Central memory CD8-positive, alpha-beta T cell (primary cell): ENCODE measurements around the gene PRAC2.

Source experiments
- ATAC-seq: fragments of 150-1000 bp; cut with Tn5 transposase; replicated peaks from 2 replicates; pipeline ENCODE4 v1.10.0; 2022; ENCODE audit warnings: mild to moderate bottlenecking, moderate FRiP score, moderate number of reproducible peaks; ENCODE audit not compliant: poor library complexity, severe bottlenecking; ENCODE audit errors: extremely low read depth
- DNase-seq, 2 donors: peaks; one replicate each; pipeline ENCODE4 v3.0.0; 2021; ENCODE audit warnings: low spot score in 2 of 2
- H3K27ac Mint-ChIP-seq: one replicate; pipeline ENCODE4 v1.8.0; 2022; ENCODE audit warnings: low read depth, mild to moderate bottlenecking, moderate library complexity, mixed read lengths
- H3K27me3 Mint-ChIP-seq: one replicate; pipeline ENCODE4 v1.8.0; 2022; ENCODE audit warnings: mixed read lengths
- H3K36me3 Mint-ChIP-seq: one replicate; pipeline ENCODE4 v1.8.0; 2022; ENCODE audit warnings: mild to moderate bottlenecking, moderate library complexity, mixed read lengths; ENCODE audit not compliant: insufficient read depth
- H3K4me1 Mint-ChIP-seq: one replicate; pipeline ENCODE4 v1.8.0; 2022; ENCODE audit warnings: mixed read lengths
- H3K4me3 Mint-ChIP-seq: one replicate; pipeline ENCODE4 v1.8.0; 2022; ENCODE audit warnings: mild to moderate bottlenecking, moderate library complexity, mixed read lengths
- H3K9me3 Mint-ChIP-seq: one replicate; pipeline ENCODE4 v1.8.0; 2022; ENCODE audit warnings: mixed read lengths

PRAC2 gene

DNA sequence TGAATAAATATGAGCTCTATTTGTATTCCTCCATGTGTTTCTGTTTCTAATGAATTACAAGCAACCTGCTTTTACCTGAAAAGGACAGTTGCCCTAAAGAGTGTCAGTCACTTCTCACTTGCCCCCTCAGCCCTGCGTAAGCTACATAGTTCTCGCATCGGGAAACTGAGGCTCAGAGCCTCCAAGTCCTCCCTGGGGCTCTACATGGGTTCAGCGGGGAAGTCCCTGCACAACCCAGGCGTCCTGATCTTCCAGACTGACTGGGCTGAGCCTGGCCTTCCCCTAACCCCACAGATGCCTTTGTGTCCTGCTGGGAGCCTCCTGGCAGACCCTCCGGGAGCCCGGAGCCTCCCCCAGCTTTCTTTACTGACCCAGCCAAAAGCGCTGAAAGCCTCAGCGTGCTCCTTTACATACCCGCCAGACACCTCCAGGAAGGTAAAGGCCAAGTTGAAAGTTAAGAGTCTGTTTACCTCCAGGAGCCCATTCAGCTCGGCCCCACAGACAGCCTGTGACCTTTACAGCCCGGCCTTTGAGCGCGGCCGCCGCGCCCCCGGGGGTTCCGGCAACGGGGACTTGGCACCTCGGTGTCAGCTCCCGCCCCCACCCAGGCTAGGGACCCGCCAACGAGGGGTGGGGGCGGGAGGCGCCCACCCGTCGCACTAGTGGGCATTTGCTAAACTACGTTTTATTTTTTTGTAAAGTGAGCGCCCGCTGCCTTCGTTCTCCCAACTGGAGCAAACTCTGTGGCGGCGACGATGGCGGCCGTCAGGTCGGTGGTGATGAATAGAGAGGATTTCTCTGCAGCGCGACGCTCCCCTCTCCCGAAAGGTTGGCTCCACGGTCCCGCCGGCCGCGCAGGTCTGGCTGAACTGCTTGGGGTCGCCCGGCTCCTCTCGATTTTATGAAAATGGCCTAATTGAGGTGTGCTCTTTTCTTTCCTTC is 10.0 kb downstream of the PRAC2 start:
- DNase-seq = no peak
- ATAC-seq = no peak
- peak overlapping the region; percentile 8 for H3K4me3 Mint-ChIP-seq
- peaks cover 100% of the 10 kb centered on the region for H3K27me3 Mint-ChIP-seq
- H3K27ac Mint-ChIP-seq = no peak overlapping the region
- peaks cover 13% of the 10 kb centered on the region for H3K36me3 Mint-ChIP-seq
- H3K4me1 Mint-ChIP-seq = peaks cover 28% of the 10 kb centered on the region
- no peaks in the 10 kb centered on the region for H3K9me3 Mint-ChIP-seq

DNA sequence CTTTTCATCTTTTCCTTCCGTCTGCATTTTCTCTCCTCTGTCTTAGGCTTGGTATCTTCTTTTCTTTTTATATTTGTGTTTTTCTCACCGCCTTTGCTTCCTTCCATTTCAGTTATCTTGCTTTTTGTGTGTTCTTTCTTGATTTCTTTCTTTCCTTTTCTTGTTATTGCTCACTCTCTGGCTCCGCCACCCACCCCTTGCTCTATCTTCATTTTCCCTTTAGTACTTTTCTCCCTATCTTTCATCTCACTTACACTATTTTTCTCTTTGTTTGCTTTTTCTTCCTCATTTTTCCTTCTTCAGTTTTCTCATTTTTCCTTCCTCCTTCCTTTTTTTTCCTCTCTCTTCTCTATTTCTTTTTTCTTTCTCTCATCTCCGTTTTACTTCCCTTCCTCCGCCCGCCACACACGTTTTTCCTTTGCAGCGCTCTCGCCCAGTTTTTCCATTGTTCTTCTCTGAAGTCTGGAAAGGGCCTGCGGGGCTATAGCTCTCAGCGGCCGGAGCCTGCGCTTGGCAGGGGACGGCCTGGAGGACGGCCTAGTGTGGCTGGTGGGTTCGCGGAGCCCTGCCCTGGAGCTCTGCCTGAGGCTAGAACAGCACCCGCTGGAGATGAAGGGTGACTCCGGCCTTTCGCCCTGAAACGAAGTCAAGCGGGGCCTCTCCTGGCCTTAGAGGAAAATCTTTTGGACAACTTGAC is 10.8 kb downstream of the PRAC2 start:
- Mint-ChIP-seq H3K36me3 (peaks cover 7% of the 10 kb centered on the region), H3K4me3 (peak overlapping the region; percentile 8), H3K27ac (no peak overlapping the region), H3K4me1 (peaks cover 24% of the 10 kb centered on the region), H3K27me3 (peaks cover 100% of the 10 kb centered on the region), H3K9me3 (no peaks in the 10 kb centered on the region)
- ATAC-seq (no peak), DNase-seq (no peak)

DNA sequence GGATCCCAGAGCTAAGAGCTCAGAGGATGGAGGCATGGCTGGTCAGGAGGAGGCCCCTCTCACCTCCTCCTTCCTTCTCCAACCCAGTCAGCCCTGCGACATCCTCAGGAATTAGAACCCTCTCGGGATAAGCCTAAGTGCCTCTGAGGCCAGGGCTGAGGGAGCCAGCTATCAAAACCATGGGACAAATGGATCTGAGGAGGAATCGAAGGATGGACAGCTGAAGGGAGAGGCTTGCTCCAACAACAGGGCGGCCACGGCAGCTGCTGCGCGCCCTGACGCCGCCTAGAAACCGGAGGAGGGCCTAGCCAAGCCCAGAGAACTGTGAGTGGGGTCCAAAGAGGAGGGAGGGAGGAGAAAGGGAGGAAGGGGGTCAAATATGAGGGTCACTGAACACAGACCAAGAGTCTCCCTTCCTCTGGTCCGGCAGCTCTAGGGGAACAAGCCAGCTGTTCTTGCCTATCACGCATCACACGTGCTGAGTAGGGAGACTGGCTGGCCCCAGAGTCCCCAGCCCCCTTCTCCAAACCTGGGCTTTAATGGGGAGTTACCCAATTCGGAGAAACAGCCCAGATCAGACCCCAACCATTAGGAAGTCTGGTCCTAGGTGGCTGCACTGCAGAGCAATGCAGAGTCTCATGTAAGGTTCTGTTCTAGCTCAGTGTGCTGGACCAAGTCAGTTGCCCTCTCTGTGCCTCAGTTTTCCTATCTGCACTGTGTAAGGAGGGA is 11.5 kb downstream of the PRAC2 start:
- Mint-ChIP-seq H3K27me3 (peaks cover 100% of the 10 kb centered on the region), H3K4me3 (no peak overlapping the region), H3K9me3 (no peaks in the 10 kb centered on the region), H3K27ac (no peak overlapping the region), H3K4me1 (peaks cover 27% of the 10 kb centered on the region), H3K36me3 (peaks cover 3% of the 10 kb centered on the region)
- DNase-seq = no peak
- ATAC-seq = no peak

DNA sequence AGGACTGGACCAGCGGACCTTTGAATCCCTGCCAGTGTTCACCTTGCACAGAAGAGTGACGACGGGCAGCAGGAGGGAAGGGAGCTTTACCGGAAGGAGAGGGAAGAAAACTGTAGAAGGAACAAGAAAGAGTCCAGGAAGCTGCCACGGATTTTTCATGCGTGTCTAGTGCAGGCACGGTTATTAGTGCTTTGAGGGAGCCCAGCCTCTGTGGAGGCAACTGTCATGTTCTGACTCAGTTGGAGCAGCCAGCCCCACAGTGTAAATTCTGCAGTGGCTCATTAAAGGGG is 12.0 kb downstream of the PRAC2 start:
- H3K27ac Mint-ChIP-seq = no peak overlapping the region
- no peaks in the 10 kb centered on the region for H3K9me3 Mint-ChIP-seq
- DNase-seq = no peak
- no peak overlapping the region for H3K4me3 Mint-ChIP-seq
- ATAC-seq = no peak
- peaks cover 3% of the 10 kb centered on the region for H3K36me3 Mint-ChIP-seq
- peaks cover 100% of the 10 kb centered on the region for H3K27me3 Mint-ChIP-seq
- H3K4me1 Mint-ChIP-seq = peaks cover 27% of the 10 kb centered on the region

DNA sequence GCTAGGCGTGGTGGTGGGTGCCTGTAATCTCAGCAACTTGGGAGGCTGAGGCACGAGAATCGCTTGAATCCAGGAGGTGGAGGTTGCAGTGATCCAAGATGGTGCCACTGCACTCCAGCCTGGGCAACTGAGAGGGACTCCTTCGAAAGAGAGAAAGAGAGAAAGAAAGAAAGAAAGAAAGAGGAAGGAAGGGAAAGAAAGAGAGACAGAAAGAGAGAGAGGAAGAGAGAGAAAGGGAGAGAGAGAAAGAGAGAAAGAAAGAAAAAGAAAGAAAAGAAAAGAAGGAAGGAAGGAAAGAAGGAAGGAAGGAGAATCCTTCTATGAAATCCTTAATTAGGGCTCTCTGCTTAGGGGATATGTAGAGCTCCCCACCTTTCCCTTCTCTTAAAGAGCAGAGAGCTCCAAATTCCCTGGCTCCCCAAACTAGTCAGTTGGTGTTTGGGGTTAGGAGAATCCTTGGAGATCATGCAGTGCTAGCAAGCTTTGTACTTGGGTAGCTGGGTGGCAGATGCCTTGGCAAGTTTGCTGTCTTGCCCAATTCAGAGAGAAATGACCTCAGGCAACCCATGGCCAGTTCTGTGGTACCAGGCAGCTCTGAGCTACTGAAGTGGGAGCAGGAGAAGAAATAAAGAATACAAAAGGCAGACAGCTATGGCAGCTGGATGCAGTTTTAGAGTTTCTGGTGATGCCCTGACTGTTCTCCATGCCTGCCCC is 14.5 kb downstream of the PRAC2 start:
- no peak for ATAC-seq
- Mint-ChIP-seq H3K4me1 (peaks cover 26% of the 10 kb centered on the region), H3K4me3 (no peak overlapping the region), H3K27me3 (peaks cover 99% of the 10 kb centered on the region), H3K36me3 (peaks cover 6% of the 10 kb centered on the region), H3K9me3 (no peaks in the 10 kb centered on the region), H3K27ac (no peak overlapping the region)
- no peak for DNase-seq

GRCh38 chr17:48738424-48738802 is 15.4 kb downstream of the PRAC2 start:
- DNase-seq = no peak
- peaks cover 99% of the 10 kb centered on the region for H3K27me3 Mint-ChIP-seq
- no peak overlapping the region for H3K4me3 Mint-ChIP-seq
- H3K9me3 Mint-ChIP-seq = no peaks in the 10 kb centered on the region
- H3K36me3 Mint-ChIP-seq = peaks cover 6% of the 10 kb centered on the region
- peaks cover 20% of the 10 kb centered on the region for H3K4me1 Mint-ChIP-seq
- no peak for ATAC-seq
- H3K27ac Mint-ChIP-seq = no peak overlapping the region

DNA sequence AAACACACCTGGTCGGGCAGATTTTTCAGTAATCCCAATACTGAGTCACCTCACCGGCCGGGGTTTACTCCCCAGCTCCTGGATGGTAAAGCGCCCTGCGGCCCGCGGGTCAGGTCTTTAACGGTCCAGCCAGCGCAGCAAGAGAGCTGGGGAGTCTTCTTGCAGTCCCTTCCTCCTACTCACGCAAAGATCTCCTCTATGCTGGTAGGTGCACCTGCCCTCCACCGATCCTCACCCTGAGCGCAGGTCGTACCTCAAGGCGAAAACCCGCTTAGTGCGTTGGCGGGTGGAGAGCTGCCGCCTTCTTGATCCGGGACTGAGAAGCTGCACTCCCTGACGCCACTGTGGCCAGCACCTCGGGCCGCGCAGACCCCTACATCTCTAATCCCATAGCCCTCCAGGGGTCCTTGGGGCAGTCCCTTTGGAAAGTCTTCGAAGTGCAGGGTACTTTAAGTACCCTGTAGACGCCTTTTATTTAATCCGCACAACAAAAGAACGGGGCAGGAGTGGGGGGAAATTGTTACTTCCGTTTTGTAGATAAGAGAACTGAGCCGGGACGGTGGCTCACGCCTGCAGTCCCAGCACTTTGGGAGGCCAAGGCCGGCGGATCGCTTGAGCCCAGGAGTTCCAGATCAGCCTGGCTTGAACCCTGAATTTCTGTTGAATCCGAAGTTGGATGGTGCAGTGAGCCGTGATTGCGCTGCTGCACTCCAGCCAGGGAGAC is 16.0 kb downstream of the PRAC2 start:
- Mint-ChIP-seq H3K27ac (peak overlapping the region; percentile 61), H3K9me3 (no peaks in the 10 kb centered on the region), H3K36me3 (peaks cover 4% of the 10 kb centered on the region), H3K4me1 (peaks cover 14% of the 10 kb centered on the region), H3K4me3 (peak overlapping the region; percentile 50), H3K27me3 (peaks cover 99% of the 10 kb centered on the region)
- no peak for ATAC-seq
- DNase-seq = no peak

DNA sequence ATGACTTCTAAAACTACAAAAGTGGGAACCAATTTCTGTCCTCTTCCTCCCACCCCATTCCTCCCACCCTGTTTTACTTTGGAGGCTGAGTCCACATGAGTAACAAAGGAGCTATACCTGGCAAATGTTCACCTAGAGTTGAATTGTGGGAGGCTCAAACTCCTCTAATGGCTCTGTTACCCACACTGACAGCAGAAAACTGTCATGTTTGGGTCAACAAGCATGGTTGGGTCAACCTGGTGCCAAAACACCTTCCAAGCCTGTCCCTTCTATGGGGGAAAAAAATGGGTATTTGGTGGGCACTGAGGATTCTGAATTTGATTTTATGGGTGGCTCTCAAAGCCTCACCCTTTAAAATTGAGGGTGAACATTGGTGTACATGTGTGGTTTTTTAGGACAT is 17.6 kb downstream of the PRAC2 start:
- H3K9me3 Mint-ChIP-seq = no peaks in the 10 kb centered on the region
- H3K27me3 Mint-ChIP-seq = peaks cover 99% of the 10 kb centered on the region
- H3K27ac Mint-ChIP-seq = no peak overlapping the region
- H3K36me3 Mint-ChIP-seq = peaks cover 6% of the 10 kb centered on the region
- no peak overlapping the region for H3K4me3 Mint-ChIP-seq
- no peak for DNase-seq
- no peak for ATAC-seq
- H3K4me1 Mint-ChIP-seq = peaks cover 11% of the 10 kb centered on the region

DNA sequence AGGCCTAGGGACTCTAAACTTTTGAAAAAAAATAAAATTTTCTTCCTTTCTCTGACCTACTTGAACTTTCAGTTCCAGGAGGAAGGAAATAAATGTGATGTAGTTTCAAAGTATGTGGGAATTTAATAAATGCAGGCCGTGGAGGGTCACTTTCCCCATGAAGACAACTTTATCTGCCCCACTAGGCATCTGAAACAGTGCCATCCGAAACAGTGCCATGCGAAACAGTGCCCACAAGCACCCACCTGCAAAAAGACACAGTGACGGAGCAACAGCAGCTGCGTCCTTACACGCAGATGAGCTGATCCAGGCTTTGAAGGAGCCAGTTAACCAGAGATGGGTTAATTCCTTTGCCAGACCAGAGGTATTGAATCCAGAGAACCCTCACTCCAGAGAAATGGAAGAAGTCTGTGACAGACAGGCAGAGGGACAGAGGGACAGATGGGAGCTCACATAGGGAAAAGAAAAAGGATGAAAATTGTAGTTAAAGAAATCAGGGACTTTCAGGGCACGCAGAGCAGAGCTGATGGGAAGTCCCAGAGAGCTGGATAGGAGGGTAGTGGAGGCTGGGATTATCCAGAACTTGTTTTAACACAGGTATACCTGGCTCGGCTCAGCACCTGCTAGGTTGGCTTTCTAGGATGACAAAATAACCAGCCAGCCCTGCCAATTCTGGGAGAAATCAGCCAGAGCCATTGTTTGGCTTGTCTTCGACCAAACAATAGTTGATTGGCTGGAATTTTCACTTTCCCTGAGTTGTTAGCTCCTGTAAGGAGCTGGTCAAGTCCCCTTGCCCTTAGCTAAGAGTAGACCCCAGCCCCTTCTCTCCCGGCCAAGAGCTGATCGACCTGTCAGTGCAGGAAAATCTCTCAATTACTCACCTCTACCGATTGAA is 22.6 kb downstream of the PRAC2 start:
- ATAC-seq (no peak), DNase-seq (no peak)
- Mint-ChIP-seq H3K27me3 (peaks cover 98% of the 10 kb centered on the region), H3K27ac (no peak overlapping the region), H3K9me3 (no peaks in the 10 kb centered on the region), H3K4me3 (no peak overlapping the region), H3K36me3 (peaks cover 16% of the 10 kb centered on the region), H3K4me1 (peaks cover 10% of the 10 kb centered on the region)

- ATAC-seq = no peak
- no peak overlapping the region for H3K4me3 Mint-ChIP-seq
- no peaks in the 10 kb centered on the region for H3K9me3 Mint-ChIP-seq
- H3K27me3 Mint-ChIP-seq = peaks cover 97% of the 10 kb centered on the region
- H3K27ac Mint-ChIP-seq = no peak overlapping the region
- peaks cover 15% of the 10 kb centered on the region for H3K36me3 Mint-ChIP-seq
- H3K4me1 Mint-ChIP-seq = peaks cover 10% of the 10 kb centered on the region
- no peak for DNase-seq
Measured at GRCh38 chr17:48746916-48747444, 24.0 kb downstream of the PRAC2 start.
